HepG2 (cell line): Measurements from ENCODE around the gene SRF. TPM values are rescaled to one million over a fixed set of nuclear protein-coding genes. Genes with fewer than 3 reads are reported as not detected.
A peak's percentile ranks its signal among the peaks of the same experiment; 100 is the strongest.

ENCODE experiments used
- DPF2 ChIP-seq: sonication (generic); formaldehyde crosslinking; IDR thresholded peaks from 2 replicates; pipeline ENCODE4 v1.4.0; 2020; ENCODE audit warnings: mild to moderate bottlenecking, low read depth, missing genetic modification reagents, borderline replicate concordance
- HNRNPK ChIP-seq: fragments of 200-400 bp; formaldehyde crosslinking; IDR thresholded peaks from 2 replicates; pipeline ENCODE4 v1.6.1; 2018; ENCODE audit warnings: low read length, low read depth, moderate library complexity, mild to moderate bottlenecking; ENCODE audit not compliant: poor library complexity, severe bottlenecking
- HNRNPUL1 ChIP-seq: fragments of 200-400 bp; formaldehyde crosslinking; IDR thresholded peaks from 2 replicates; pipeline ENCODE4 v1.6.1; 2017; ENCODE audit warnings: low read depth, mild to moderate bottlenecking, low read length, moderate library complexity
- PITX1 ChIP-seq: sonication (generic); formaldehyde crosslinking; IDR thresholded peaks from 2 replicates; pipeline ENCODE4 v1.5.1; 2020; ENCODE audit warnings: mild to moderate bottlenecking, missing genetic modification reagents
- POLR2AphosphoS5 ChIP-seq: IDR thresholded peaks from 2 replicates; pipeline ENCODE4 v1.6.1; 2012; ENCODE audit warnings: low read depth, low read length
- RORA ChIP-seq: sonication (generic); formaldehyde crosslinking; IDR thresholded peaks from 2 replicates; pipeline ENCODE4 v1.5.0; 2020; ENCODE audit warnings: mild to moderate bottlenecking, missing genetic modification reagents, moderate library complexity
- SIX1 ChIP-seq: sonication (generic); formaldehyde crosslinking; IDR thresholded peaks from 2 replicates; pipeline ENCODE4 v1.4.0; 2020; ENCODE audit warnings: missing genetic modification reagents, borderline replicate concordance
- THAP11 ChIP-seq: IDR thresholded peaks from 2 replicates; pipeline ENCODE4 v1.6.1; 2016; ENCODE audit warnings: missing biosample characterization, missing genetic modification reagents
- ZNF121 ChIP-seq: sonication (generic); formaldehyde crosslinking; IDR thresholded peaks from 2 replicates; pipeline ENCODE4 v1.5.0; 2020; ENCODE audit warnings: mild to moderate bottlenecking, missing genetic modification reagents
- ZNF30 ChIP-seq: sonication (generic); formaldehyde crosslinking; IDR thresholded peaks from 2 replicates; pipeline ENCODE4 v1.5.0; 2020; ENCODE audit warnings: mild to moderate bottlenecking, missing genetic modification reagents
- ZNF605 ChIP-seq: sonication (generic); formaldehyde crosslinking; IDR thresholded peaks from 2 replicates; pipeline ENCODE4 v1.8.0; 2022; ENCODE audit warnings: mild to moderate bottlenecking, missing genetic modification reagents
- ZNF629 ChIP-seq: sonication (generic); formaldehyde crosslinking; conservative IDR thresholded peaks from 2 replicates; pipeline ENCODE4 v1.5.0; 2020; ENCODE audit warnings: missing genetic modification reagents
- ZNF776 ChIP-seq: sonication (generic); formaldehyde crosslinking; IDR thresholded peaks from 2 replicates; pipeline ENCODE4 v1.4.0; 2020; ENCODE audit warnings: mild to moderate bottlenecking, missing genetic modification reagents
- polyA plus RNA-seq, 8 experiments: library from polyadenylated mRNA; depleted of rRNA in 3 of 8; stranded (reverse) in 7 of 8; unstranded in 1 of 8; fragments of >200 nt; fragmentation: Illumina TruSeq in 4 of 8; extraction: Trizol in 4 of 8; gene quantifications; 2 replicates each; pipeline versions ENCODE4 v1.2.1 to v1.2.3, GENCODE V29; 2011 to 2016; ENCODE audit warnings: low read depth in 4 of 8, missing spikeins in 1 of 8, mixed read lengths in 1 of 8; ENCODE audit not compliant: insufficient read depth in 1 of 8
- total RNA-seq, 5 experiments: library from RNA; depleted of rRNA; stranded (reverse); fragments of >200 nt; fragmentation: Illumina TruSeq; extraction: Trizol; gene quantifications; 2 replicates each; pipeline ENCODE4 v1.2.3, GENCODE V29; 2016; ENCODE audit warnings: low read depth in 1 of 5
- TF ChIP-seq, protein P1 (sequence below): sonication (generic); formaldehyde crosslinking; IDR thresholded peaks from 2 replicates; pipeline ENCODE4 v1.5.1; 2020; ENCODE audit warnings: missing genetic modification reagents, mild to moderate bottlenecking, borderline replicate concordance
- TF ChIP-seq, protein P2 (sequence below): sonication (generic); formaldehyde crosslinking; IDR thresholded peaks from 2 replicates; pipeline ENCODE4 v1.4.0; 2020; ENCODE audit warnings: missing genetic modification reagents, borderline replicate concordance
- TF ChIP-seq, protein P3 (sequence below): sonication (generic); formaldehyde crosslinking; IDR thresholded peaks from 2 replicates; pipeline ENCODE4 v1.4.0; 2020; ENCODE audit warnings: missing genetic modification reagents, borderline replicate concordance
- TF ChIP-seq, protein P4 (sequence below): sonication (generic); formaldehyde crosslinking; IDR thresholded peaks from 2 replicates; pipeline ENCODE4 v1.5.0; 2020; ENCODE audit warnings: mild to moderate bottlenecking, missing genetic modification reagents
- TF ChIP-seq, protein P5 (sequence below): sonication (generic); formaldehyde crosslinking; IDR thresholded peaks from 2 replicates; pipeline ENCODE4 v1.4.0; 2020; ENCODE audit warnings: mild to moderate bottlenecking, missing genetic modification reagents

The SRF gene
- total and polyA plus RNA-seq, 2 of the 13 experiments (the other 11 are each of a cell fraction or from before 2014, with no cell fraction given), result 25.5 to 44.1 TPM

DNA sequence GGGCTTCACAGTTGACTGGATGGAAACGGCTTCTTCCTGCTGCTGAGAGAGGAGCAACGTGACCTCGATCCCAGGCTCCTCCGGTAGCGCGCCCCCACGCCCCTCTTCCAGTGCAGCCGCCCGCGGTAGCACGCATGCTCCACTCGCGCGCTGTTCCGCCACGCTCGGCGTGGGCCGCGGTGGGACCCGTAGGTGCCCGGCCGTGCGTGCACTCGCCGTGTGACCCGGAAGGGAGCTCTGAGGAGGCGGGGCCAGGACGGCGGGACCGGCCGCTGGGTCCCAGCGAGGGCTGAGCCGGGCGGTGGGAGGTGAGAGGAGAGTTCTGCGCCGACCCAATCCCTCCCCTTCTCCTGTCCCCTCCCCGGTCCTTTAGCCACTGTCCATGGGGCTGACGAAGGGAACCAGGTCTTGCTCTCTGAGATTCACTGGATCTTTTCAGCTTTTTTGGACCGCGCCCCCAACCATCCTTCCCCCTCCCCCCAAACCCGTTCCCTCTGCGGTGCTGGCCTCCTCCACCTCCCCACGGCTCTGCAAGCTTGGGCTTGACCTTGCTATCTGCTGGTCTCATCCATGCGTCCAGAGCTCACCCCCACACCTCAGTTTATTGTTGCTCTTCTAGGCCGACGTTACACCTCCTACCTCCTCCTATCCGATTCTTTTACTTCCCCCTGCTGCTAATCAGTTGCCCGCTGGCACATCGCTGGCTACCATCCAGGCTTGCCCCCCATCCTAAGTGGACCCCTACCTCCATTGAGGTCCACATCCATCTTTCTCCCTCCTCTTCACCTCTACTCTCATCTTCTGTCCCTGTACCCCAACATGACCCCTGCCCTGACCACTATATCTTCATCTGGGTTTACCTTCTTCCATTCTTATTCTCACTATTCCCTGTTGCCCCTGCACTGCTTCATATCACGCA, 11.1 kb downstream of the SRF start, which contains the start of gene CUL9 (continued):
- TF ChIP-seq RORA (CRISPR knock-in tag), result no peak
- peak; percentile 95 for TF ChIP-seq THAP11
- no peak for TF ChIP-seq ZNF629 (CRISPR knock-in tag)
- TF ChIP-seq, protein P1, sequence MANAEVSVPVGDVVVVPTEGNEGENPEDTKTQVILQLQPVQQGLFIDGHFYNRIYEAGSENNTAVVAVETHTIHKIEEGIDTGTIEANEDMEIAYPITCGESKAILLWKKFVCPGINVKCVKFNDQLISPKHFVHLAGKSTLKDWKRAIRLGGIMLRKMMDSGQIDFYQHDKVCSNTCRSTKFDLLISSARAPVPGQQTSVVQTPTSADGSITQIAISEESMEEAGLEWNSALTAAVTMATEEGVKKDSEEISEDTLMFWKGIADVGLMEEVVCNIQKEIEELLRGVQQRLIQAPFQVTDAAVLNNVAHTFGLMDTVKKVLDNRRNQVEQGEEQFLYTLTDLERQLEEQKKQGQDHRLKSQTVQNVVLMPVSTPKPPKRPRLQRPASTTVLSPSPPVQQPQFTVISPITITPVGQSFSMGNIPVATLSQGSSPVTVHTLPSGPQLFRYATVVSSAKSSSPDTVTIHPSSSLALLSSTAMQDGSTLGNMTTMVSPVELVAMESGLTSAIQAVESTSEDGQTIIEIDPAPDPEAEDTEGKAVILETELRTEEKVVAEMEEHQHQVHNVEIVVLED (CRISPR knock-in tag), result peak; percentile 98
- TF ChIP-seq, protein P2, sequence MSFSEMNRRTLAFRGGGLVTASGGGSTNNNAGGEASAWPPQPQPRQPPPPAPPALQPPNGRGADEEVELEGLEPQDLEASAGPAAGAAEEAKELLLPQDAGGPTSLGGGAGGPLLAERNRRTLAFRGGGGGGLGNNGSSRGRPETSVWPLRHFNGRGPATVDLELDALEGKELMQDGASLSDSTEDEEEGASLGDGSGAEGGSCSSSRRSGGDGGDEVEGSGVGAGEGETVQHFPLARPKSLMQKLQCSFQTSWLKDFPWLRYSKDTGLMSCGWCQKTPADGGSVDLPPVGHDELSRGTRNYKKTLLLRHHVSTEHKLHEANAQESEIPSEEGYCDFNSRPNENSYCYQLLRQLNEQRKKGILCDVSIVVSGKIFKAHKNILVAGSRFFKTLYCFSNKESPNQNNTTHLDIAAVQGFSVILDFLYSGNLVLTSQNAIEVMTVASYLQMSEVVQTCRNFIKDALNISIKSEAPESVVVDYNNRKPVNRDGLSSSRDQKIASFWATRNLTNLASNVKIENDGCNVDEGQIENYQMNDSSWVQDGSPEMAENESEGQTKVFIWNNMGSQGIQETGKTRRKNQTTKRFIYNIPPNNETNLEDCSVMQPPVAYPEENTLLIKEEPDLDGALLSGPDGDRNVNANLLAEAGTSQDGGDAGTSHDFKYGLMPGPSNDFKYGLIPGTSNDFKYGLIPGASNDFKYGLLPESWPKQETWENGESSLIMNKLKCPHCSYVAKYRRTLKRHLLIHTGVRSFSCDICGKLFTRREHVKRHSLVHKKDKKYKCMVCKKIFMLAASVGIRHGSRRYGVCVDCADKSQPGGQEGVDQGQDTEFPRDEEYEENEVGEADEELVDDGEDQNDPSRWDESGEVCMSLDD (CRISPR knock-in tag), result no peak; the same call in 1 of the 2 replicates
- TF ChIP-seq SIX1 (CRISPR knock-in tag), result peak; percentile 25; the same call in 1 of the 2 replicates
- TF ChIP-seq DPF2 (CRISPR knock-in tag), result no peak
- TF ChIP-seq HNRNPUL1, result no peak
- TF ChIP-seq, protein P3, sequence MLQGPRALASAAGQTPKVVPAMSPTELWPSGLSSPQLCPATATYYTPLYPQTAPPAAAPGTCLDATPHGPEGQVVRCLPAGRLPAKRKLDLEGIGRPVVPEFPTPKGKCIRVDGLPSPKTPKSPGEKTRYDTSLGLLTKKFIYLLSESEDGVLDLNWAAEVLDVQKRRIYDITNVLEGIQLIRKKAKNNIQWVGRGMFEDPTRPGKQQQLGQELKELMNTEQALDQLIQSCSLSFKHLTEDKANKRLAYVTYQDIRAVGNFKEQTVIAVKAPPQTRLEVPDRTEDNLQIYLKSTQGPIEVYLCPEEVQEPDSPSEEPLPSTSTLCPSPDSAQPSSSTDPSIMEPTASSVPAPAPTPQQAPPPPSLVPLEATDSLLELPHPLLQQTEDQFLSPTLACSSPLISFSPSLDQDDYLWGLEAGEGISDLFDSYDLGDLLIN (CRISPR knock-in tag), result no peak
- peak; percentile 99 for TF ChIP-seq HNRNPK
- TF ChIP-seq, protein P4, sequence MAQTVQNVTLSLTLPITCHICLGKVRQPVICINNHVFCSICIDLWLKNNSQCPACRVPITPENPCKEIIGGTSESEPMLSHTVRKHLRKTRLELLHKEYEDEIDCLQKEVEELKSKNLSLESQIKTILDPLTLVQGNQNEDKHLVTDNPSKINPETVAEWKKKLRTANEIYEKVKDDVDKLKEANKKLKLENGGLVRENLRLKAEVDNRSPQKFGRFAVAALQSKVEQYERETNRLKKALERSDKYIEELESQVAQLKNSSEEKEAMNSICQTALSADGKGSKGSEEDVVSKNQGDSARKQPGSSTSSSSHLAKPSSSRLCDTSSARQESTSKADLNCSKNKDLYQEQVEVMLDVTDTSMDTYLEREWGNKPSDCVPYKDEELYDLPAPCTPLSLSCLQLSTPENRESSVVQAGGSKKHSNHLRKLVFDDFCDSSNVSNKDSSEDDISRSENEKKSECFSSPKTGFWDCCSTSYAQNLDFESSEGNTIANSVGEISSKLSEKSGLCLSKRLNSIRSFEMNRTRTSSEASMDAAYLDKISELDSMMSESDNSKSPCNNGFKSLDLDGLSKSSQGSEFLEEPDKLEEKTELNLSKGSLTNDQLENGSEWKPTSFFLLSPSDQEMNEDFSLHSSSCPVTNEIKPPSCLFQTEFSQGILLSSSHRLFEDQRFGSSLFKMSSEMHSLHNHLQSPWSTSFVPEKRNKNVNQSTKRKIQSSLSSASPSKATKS (CRISPR knock-in tag), result no peak
- TF ChIP-seq ZNF605 (CRISPR knock-in tag), result peak; percentile 78
- no peak for TF ChIP-seq ZNF30 (CRISPR knock-in tag)
- TF ChIP-seq PITX1 (CRISPR knock-in tag), result peak; percentile 70
- TF ChIP-seq, protein P5, sequence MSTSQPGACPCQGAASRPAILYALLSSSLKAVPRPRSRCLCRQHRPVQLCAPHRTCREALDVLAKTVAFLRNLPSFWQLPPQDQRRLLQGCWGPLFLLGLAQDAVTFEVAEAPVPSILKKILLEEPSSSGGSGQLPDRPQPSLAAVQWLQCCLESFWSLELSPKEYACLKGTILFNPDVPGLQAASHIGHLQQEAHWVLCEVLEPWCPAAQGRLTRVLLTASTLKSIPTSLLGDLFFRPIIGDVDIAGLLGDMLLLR (CRISPR knock-in tag), result peak; percentile 74; the same call in 1 of the 2 replicates
- TF ChIP-seq ZNF121 (CRISPR knock-in tag), result peak; percentile 52; the same call in 1 of the 2 replicates
- peak; percentile 75 for TF ChIP-seq POLR2AphosphoS5
- peak; percentile 75; the same call in 1 of the 2 replicates for TF ChIP-seq ZNF776
